GM19324 (cell line): Measurements from ENCODE around the gene PKP3.
"Not testable (repeated sequence)": the region's sequence is repeated elsewhere in the genome, so short reads cannot be mapped to it uniquely, and the experiment has no call there.

ENCODE experiments used
- ATAC-seq: cut with Tn5 transposase; IDR thresholded peaks from one replicate; pipeline ENCODE4 v1.9.1; 2021; ENCODE audit warnings: mild to moderate bottlenecking, moderate library complexity; ENCODE audit not compliant: unreplicated experiment, low FRiP score

The PKP3 gene

GRCh38 chr11:376531-377173 lies 17.4 kb upstream of the PKP3 start:
- ATAC-seq, result no peak

GRCh38 chr11:377174-377865 lies 16.7 kb upstream of the PKP3 start:
- ATAC-seq, result no peak

- no peak for ATAC-seq
These were observed 16.0 kb upstream of the PKP3 start for GRCh38 chr11:377883-378500.

- ATAC-seq, result no peak
These were observed 14.6 kb upstream of the PKP3 start for GRCh38 chr11:379205-380094.

GRCh38 chr11:380095-380480 lies 13.9 kb upstream of the PKP3 start:
- ATAC-seq, result no peak

- no peak for ATAC-seq
These were observed 13.5 kb upstream of the PKP3 start for GRCh38 chr11:380491-380890.

- no peak for ATAC-seq
These were observed 13.0 kb upstream of the PKP3 start for GRCh38 chr11:380996-381395.

GRCh38 chr11:381501-382072 lies 12.4 kb upstream of the PKP3 start:
- no peak for ATAC-seq

GRCh38 chr11:382081-382629 lies 11.9 kb upstream of the PKP3 start:
- no peak for ATAC-seq

GRCh38 chr11:383431-383830 lies 10.6 kb upstream of the PKP3 start:
- no peak for ATAC-seq

GRCh38 chr11:384511-384910 lies 9.5 kb upstream of the PKP3 start:
- ATAC-seq, result no peak

- ATAC-seq, result no peak
These were observed 8.2 kb upstream of the PKP3 start for GRCh38 chr11:385594-386351.

- no peak for ATAC-seq
These were observed 7.5 kb upstream of the PKP3 start for GRCh38 chr11:386483-386882.

- no peak for ATAC-seq
These were observed 6.7 kb upstream of the PKP3 start for GRCh38 chr11:387193-387793.

GRCh38 chr11:389369-389768 lies 4.6 kb upstream of the PKP3 start:
- not testable (repeated sequence) for ATAC-seq

GRCh38 chr11:390175-390574 lies 3.8 kb upstream of the PKP3 start:
- no peak for ATAC-seq

GRCh38 chr11:391117-392017 lies 2.6 kb upstream of the PKP3 start:
- no peak for ATAC-seq

GRCh38 chr11:392102-392777 lies 1.8 kb upstream of the PKP3 start:
- ATAC-seq, result no peak
